Caki2 (cell line): ENCODE data around the gene WDR62. TPM values are rescaled to one million over a fixed set of nuclear protein-coding genes. Genes with fewer than 3 reads are reported as not detected.
"Not testable (repeated sequence)": the region's sequence is repeated elsewhere in the genome, so short reads cannot be mapped to it uniquely, and the experiment has no call there.

ENCODE experiments used
- DNase-seq: peaks from one replicate; pipeline ENCODE4 v3.0.0-alpha.2; 2015; ENCODE audit warnings: low read depth
- in situ Hi-C: cut with HindIII; loops from 2 replicates; pipeline ENCODE4 v1.10.0; 2016; ENCODE audit warnings: low sequenced_read_pairs, low pct_unique_long_range_greater_than_20kb, mixed read lengths
- total RNA-seq: library from RNA; depleted of rRNA; stranded (reverse); fragments of >200 nt; shearing (Covaris generic); gene quantifications from 2 replicates; pipeline ENCODE4 v1.2.3, GENCODE V29; 2014; ENCODE audit warnings: low replicate concordance

Gene WDR62
- total RNA-seq, 1 experiment from 2014 or later, result 10.3 TPM

GRCh38 chr19:36061367-36061766, 6.7 kb downstream of the WDR62 start:
- in situ Hi-C loops, result no loop called here

GRCh38 chr19:36064826-36065225, 10.1 kb downstream of the WDR62 start:
- DNase-seq, result no peak
- in situ Hi-C loops, result no loop called here

More at GRCh38 chr19:36061367-36061766, 6.7 kb downstream of the WDR62 start:
- no peak for DNase-seq

- DNase-seq, result no peak
- in situ Hi-C loops, result no loop called here
These were observed 13.0 kb downstream of the WDR62 start for GRCh38 chr19:36067681-36068080.

GRCh38 chr19:36068810-36069499, 14.3 kb downstream of the WDR62 start:
- in situ Hi-C loops, DNase-seq: not testable (repeated sequence)

GRCh38 chr19:36072081-36072480, 17.4 kb downstream of the WDR62 start:
- in situ Hi-C loops, result no loop called here

GRCh38 chr19:36073121-36073876, 18.6 kb downstream of the WDR62 start:
- in situ Hi-C loops, result no loop called here
- DNase-seq, result no peak

More at GRCh38 chr19:36072081-36072480, 17.4 kb downstream of the WDR62 start:
- no peak for DNase-seq

DNA sequence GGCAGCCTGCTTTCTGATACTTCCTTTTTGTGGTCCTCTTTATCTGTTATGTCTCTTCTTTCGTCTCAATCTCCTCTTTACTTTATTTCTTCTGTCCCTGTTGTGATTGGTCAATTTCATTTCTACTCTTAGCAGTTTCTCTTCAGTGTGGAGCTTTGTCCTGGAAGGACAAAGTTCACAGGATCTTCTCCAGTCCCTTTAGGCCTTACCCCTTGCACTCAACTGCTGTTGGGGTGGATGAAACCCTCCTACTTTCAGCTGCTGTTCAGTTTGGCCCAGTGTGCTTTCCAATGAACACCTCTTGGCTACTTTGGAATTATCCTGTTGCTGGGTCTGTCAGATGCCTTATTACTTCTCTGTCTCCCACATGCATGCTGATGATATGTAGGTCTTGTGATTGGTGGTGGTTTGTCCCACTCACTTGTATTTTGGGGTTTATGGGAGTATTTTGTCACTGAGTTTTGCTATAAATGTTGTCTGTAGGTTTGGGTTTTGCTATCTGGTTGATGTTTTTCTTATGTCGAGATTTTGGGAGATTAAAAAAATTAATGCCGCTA, 24.8 kb downstream of the WDR62 start:
- in situ Hi-C loops, result no loop called here
- no peak for DNase-seq

GRCh38 chr19:36081385-36081784, 26.7 kb downstream of the WDR62 start:
- in situ Hi-C loops, result no loop called here
- DNase-seq, result no peak

- in situ Hi-C loops, result no loop called here
- no peak for DNase-seq
These were observed 27.2 kb downstream of the WDR62 start for GRCh38 chr19:36081894-36082293.

- in situ Hi-C loops, result no loop called here
- no peak for DNase-seq
These were observed 28.2 kb downstream of the WDR62 start for GRCh38 chr19:36082916-36083315.

DNA sequence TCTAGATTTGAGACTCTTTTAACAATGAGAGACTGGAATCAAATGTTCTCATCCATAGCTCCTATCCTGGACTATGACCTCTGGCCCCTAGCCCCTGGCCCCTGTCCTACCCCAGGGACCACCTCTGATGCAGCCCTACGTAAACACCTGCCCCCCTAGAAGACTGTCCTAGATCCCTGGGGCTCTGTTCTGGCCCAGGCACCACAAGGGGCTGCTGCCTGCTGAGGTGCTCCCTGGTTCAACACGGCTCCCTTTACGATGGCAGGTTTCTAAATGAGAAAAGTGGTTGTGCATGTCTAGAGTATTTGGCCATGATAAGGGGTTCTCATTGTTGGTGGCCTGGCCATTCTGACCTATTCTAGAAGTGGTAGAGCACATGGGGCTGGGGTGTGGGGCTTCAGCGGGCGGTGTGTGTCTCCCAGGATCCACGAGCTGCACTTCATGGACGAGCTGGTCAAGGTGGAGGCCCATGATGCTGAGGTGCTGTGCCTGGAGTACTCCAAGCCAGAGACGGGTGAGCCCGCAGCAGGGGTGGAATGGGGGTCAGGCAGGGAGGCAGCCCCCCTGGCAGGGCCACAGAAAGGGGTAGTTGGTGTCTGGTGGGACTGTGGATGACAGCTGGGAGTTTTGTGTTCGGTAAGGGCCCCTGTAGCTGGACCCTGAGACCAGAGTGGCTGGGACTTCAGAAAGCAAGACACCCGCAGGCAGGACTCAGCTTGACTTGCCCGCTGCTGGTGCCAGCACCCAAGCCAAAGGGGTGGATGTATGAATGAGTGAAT, 29.7 kb downstream of the WDR62 start:
- DNase-seq, result no peak
- in situ Hi-C loops, result no loop called here

GRCh38 chr19:36086326-36086725, 31.6 kb downstream of the WDR62 start:
- in situ Hi-C loops, result no loop called here
- DNase-seq, result no peak

DNA sequence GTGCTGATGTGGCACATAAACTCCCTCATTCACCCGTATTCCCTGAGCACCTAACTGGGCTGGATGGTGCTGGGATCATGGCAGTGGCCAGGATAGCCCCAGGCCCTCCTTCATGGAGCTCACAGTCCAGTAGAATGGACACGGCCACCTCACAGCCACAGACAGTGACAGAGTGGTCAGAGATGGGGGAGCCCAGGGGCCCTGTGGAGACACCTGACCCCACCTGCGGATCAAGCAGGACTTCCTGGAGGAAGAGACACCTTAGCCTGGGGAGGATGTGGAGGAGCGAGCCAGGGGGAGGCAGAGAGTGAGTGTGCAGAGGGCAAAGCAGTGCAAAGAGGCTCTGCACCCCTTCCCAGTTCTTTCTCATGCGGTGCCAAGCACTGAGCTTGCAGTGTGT, 35.1 kb downstream of the WDR62 start:
- in situ Hi-C loops, result no loop called here
- DNase-seq, result no peak

- in situ Hi-C loops, result no loop called here
- no peak for DNase-seq
These were observed 36.4 kb downstream of the WDR62 start for GRCh38 chr19:36090910-36091695.

GRCh38 chr19:36092566-36092965, 37.9 kb downstream of the WDR62 start:
- no peak for DNase-seq
- in situ Hi-C loops, result no loop called here

DNA sequence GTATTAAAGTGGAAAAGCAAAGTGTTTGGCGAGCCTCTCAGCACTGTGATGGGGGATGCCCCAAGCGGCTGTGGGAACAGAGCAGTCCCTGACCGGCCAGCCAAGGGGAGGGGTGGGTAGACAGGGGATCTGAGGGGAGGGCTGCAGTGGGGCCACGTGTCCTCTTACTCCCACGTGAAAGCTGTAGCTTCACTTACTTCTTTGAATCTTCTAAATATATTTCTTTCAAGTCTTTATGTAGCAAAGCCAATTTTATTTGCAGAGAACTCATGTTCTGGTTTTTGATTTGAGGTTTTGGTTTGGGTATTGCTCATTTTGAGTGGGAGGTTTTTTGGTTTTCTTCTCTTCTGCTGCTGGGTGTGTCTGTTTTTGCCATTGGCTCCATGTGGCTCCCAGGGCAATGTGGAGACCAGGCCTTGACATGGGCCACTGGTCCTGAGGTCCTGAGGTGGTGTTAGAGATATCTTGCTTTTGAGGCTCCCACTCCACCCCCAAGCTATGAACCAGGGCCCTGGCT, 38.5 kb downstream of the WDR62 start:
- no peak for DNase-seq
- in situ Hi-C loops, result no loop called here

DNA sequence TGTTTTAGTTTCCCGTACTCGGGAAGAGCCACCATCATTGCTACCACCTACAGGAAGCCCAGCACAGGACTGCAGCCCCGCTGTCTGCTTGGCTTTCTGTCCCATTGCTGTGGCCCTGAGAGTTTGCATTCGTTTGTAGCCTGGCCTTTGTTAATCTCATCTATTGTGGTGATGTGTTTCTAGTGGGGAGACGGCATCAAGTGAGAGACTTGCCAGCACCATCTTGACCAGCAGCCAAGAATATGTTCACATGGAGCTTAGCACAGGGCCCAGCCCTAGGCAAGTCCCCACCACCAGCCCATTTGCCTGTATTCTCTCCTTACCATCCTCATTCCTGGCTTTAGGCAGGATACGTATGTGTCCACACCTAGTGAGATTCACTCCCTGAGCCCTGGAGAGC, 39.0 kb downstream of the WDR62 start:
- in situ Hi-C loops, result no loop called here
- DNase-seq, result no peak

- in situ Hi-C loops, result no loop called here
- no peak for DNase-seq
These were observed 42.3 kb downstream of the WDR62 start for GRCh38 chr19:36097036-36097435.
